SK-N-SH treated with all-trans-retinoic acid at 6 μM for 48 hours (cell line): ENCODE results near the gene SYTL2.
A peak's percentile ranks its signal among the peaks of the same experiment; 100 is the strongest.

Experiments used
- ATAC-seq: fragments of 200-7000 bp; cut with Tn5 transposase; 3 replicates; pipeline ENCODE4 v1.9.1; 2020; ENCODE audit warnings: mild to moderate bottlenecking, moderate library complexity
- ARNTL ChIP-seq: fragments of 450-650 bp; formaldehyde crosslinking; IDR thresholded peaks from 2 replicates; pipeline ENCODE4 v1.5.0; 2020; ENCODE audit warnings: low read depth, mild to moderate bottlenecking, moderate library complexity, borderline replicate concordance
- BACH2 ChIP-seq: fragments of 250-450 bp; sonication (Bioruptor Pico); IDR thresholded peaks from 2 replicates; pipeline ENCODE4 v1.9.0; 2021; ENCODE audit warnings: mild to moderate bottlenecking, borderline replicate concordance
- CSDC2 ChIP-seq: fragments of 250-450 bp; sonication (Bioruptor Pico); IDR thresholded peaks from 2 replicates; pipeline ENCODE4 v1.5.0; 2020; ENCODE audit warnings: mild to moderate bottlenecking, moderate library complexity
- CSRNP3 ChIP-seq: fragments of 250-450 bp; sonication (Bioruptor Pico); IDR thresholded peaks from 2 replicates; pipeline ENCODE4 v1.5.1; 2021; ENCODE audit warnings: mild to moderate bottlenecking, moderate library complexity
- ESRRG ChIP-seq: fragments of 250-450 bp; sonication (Bioruptor Pico); IDR thresholded peaks from 2 replicates; pipeline ENCODE4 v1.6.1; 2021; ENCODE audit warnings: mild to moderate bottlenecking
- GLIS3 ChIP-seq: fragments of 250-450 bp; sonication (Bioruptor Pico); IDR thresholded peaks from 2 replicates; pipeline ENCODE4 v1.5.0; 2020; ENCODE audit warnings: mild to moderate bottlenecking, moderate library complexity
- ISL1 ChIP-seq: fragments of 250-450 bp; sonication (Bioruptor Pico); IDR thresholded peaks from 2 replicates; pipeline ENCODE4 v2.1.2; 2022; ENCODE audit warnings: mild to moderate bottlenecking, moderate library complexity
- OSR1 ChIP-seq: fragments of 250-450 bp; sonication (Bioruptor Pico); IDR thresholded peaks from 2 replicates; pipeline ENCODE4 v1.8.0; 2022; ENCODE audit warnings: moderate library complexity, mild to moderate bottlenecking, inconsistent platforms
- POU6F1 ChIP-seq: fragments of 250-450 bp; sonication (Bioruptor Pico); IDR thresholded peaks from 2 replicates; pipeline ENCODE4 v1.8.0; 2021; ENCODE audit warnings: low read depth, mild to moderate bottlenecking, moderate library complexity, borderline replicate concordance
- PPARA ChIP-seq: fragments of 250-450 bp; sonication (Bioruptor Pico); IDR thresholded peaks from 2 replicates; pipeline ENCODE4 v1.5.0; 2020; ENCODE audit warnings: mild to moderate bottlenecking, borderline replicate concordance
- RARB ChIP-seq: fragments of 250-450 bp; sonication (Bioruptor Pico); IDR thresholded peaks from 2 replicates; pipeline ENCODE4 v1.8.0; 2021; ENCODE audit warnings: mild to moderate bottlenecking, moderate library complexity
- SNAI2 ChIP-seq: fragments of 250-450 bp; sonication (Bioruptor Pico); IDR thresholded peaks from 2 replicates; pipeline ENCODE4 v1.5.0; 2020; ENCODE audit warnings: mild to moderate bottlenecking, moderate library complexity
- TCF4 ChIP-seq: fragments of 250-450 bp; sonication (Bioruptor Pico); IDR thresholded peaks from 2 replicates; pipeline ENCODE4 v1.8.0; 2021; ENCODE audit warnings: mild to moderate bottlenecking, moderate library complexity, borderline replicate concordance
- TOX ChIP-seq: fragments of 250-450 bp; sonication (Bioruptor Pico); IDR thresholded peaks from 2 replicates; pipeline ENCODE4 v1.8.0; 2021; ENCODE audit warnings: mild to moderate bottlenecking, moderate library complexity, borderline replicate concordance
- TSHZ2 ChIP-seq: fragments of 250-450 bp; sonication (Bioruptor Pico); IDR thresholded peaks from 2 replicates; pipeline ENCODE4 v1.5.0; 2020; ENCODE audit warnings: mild to moderate bottlenecking, moderate library complexity
- ZC3H10 ChIP-seq: fragments of 250-450 bp; sonication (Bioruptor Pico); IDR thresholded peaks from 2 replicates; pipeline ENCODE4 v1.5.1; 2021; ENCODE audit warnings: mild to moderate bottlenecking, moderate library complexity
- ZFP3 ChIP-seq: fragments of 250-450 bp; sonication (Bioruptor Pico); IDR thresholded peaks from 2 replicates; pipeline ENCODE4 v1.5.0; 2020; ENCODE audit warnings: mild to moderate bottlenecking, moderate library complexity
- ZNF565 ChIP-seq: fragments of 450-650 bp; formaldehyde crosslinking; conservative IDR thresholded peaks from 2 replicates; pipeline ENCODE4 v1.5.0; 2020; ENCODE audit warnings: low read depth, mild to moderate bottlenecking, moderate library complexity
- ZNF70 ChIP-seq: fragments of 450-650 bp; formaldehyde crosslinking; IDR thresholded peaks from 2 replicates; pipeline ENCODE4 v1.5.0; 2020; ENCODE audit warnings: mild to moderate bottlenecking, moderate library complexity
- ZNF8 ChIP-seq: fragments of 450-650 bp; formaldehyde crosslinking; IDR thresholded peaks from 2 replicates; pipeline ENCODE4 v1.5.0; 2020; ENCODE audit warnings: mild to moderate bottlenecking, moderate library complexity
- TF ChIP-seq, protein P1 (sequence below): fragments of 250-450 bp; sonication (Bioruptor Pico); IDR thresholded peaks from 2 replicates; pipeline ENCODE4 v1.8.0; 2020; ENCODE audit warnings: mild to moderate bottlenecking, moderate library complexity, borderline replicate concordance
- TF ChIP-seq, protein P2 (sequence below): fragments of 250-450 bp; sonication (Bioruptor Pico); IDR thresholded peaks from 2 replicates; pipeline ENCODE4 v1.5.1; 2020; ENCODE audit warnings: low read depth, mild to moderate bottlenecking, moderate library complexity

SYTL2 gene

DNA sequence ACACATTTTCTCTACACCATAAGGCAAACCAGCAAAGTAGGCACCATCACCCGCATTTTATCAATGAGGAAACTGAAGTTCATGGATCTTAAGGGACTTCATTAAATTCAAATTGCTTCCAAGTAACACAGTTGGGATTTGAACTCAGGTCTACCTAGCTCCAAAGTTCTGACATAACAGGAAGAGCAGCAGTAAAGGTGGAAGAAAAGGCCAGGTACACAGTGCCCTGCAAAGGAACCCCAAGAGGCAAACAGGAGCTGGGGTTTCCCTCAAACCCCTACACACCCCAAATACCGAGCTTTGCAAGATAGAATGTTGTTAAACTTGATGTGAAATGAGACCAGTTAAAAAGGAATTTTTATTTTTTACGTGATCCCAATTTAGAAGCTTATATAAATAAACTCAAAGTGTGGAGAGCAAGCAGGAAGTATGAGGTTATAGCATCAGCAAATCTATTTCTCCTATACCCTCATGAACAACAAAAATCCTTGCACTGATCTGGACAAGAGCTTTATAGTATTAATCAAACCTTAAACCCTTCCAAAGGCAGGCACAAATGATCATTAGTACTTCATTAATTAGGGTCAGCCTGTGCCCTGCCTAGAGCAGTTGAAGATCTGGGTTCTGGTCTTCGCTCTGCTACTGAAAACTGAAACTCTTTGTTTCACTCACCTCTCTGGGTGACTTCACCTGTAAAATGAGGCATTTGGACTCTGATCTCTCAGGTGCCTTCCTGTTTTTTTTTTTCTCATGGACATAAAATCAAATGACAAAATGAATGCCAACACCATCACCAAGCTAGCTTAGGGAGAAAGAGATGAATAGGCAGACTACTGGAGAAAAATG lies 36.5 kb downstream of the SYTL2 start:
- ATAC-seq = no peak
- TF ChIP-seq BACH2 (CRISPR knock-in tag) = no peak
- TF ChIP-seq OSR1 (CRISPR knock-in tag) = no peak
- TF ChIP-seq, all 23 proteins: peak for 0

DNA sequence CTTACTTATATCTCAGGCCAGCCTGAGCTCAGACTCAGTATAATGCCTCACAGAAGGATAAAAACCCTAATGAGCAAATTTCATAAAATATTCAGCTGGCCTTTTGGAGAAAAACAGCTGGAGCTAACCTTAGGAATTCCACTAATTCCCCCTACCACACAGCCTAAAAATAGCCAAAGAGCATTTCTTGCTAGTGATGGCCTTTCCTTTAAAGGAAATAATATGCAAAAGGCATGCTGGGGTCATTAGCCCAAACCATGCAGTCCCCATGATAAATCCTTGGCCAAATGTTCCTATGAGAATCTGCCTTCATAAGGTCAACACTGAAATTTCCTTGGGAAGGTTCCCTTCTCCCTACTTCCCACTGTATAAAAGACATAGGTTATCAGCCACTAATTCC lies 38.2 kb downstream of the SYTL2 start:
- no peak for TF ChIP-seq CSRNP3
- no peak for TF ChIP-seq CSDC2 (CRISPR knock-in tag)
- TF ChIP-seq, protein P1, sequence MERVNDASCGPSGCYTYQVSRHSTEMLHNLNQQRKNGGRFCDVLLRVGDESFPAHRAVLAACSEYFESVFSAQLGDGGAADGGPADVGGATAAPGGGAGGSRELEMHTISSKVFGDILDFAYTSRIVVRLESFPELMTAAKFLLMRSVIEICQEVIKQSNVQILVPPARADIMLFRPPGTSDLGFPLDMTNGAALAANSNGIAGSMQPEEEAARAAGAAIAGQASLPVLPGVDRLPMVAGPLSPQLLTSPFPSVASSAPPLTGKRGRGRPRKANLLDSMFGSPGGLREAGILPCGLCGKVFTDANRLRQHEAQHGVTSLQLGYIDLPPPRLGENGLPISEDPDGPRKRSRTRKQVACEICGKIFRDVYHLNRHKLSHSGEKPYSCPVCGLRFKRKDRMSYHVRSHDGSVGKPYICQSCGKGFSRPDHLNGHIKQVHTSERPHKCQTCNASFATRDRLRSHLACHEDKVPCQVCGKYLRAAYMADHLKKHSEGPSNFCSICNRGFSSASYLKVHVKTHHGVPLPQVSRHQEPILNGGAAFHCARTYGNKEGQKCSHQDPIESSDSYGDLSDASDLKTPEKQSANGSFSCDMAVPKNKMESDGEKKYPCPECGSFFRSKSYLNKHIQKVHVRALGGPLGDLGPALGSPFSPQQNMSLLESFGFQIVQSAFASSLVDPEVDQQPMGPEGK (CRISPR knock-in tag) = no peak
- no peak for TF ChIP-seq TSHZ2 (CRISPR knock-in tag)
- TF ChIP-seq SNAI2 (CRISPR knock-in tag) = no peak
- no peak for TF ChIP-seq ESRRG (CRISPR knock-in tag)
- no peak for TF ChIP-seq PPARA
- TF ChIP-seq GLIS3 = no peak
- no peak for TF ChIP-seq ZNF565 (CRISPR knock-in tag)
- no peak for TF ChIP-seq TCF4 (CRISPR knock-in tag)
- no peak for TF ChIP-seq OSR1 (CRISPR knock-in tag)
- no peak for TF ChIP-seq ZNF70
- TF ChIP-seq BACH2 (CRISPR knock-in tag) = no peak
- no peak for TF ChIP-seq ARNTL
- TF ChIP-seq, protein P2, sequence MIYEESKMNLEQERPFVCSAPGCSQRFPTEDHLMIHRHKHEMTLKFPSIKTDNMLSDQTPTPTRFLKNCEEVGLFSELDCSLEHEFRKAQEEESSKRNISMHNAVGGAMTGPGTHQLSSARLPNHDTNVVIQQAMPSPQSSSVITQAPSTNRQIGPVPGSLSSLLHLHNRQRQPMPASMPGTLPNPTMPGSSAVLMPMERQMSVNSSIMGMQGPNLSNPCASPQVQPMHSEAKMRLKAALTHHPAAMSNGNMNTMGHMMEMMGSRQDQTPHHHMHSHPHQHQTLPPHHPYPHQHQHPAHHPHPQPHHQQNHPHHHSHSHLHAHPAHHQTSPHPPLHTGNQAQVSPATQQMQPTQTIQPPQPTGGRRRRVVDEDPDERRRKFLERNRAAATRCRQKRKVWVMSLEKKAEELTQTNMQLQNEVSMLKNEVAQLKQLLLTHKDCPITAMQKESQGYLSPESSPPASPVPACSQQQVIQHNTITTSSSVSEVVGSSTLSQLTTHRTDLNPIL (CRISPR knock-in tag) = no peak
- no peak for TF ChIP-seq ZC3H10 (CRISPR knock-in tag)
- no peak for TF ChIP-seq TOX (CRISPR knock-in tag)
- TF ChIP-seq RARB (CRISPR knock-in tag) = no peak
- ATAC-seq = 0 out of 3 replicates have a peak, but pooled peaks have one; percentile 27

DNA sequence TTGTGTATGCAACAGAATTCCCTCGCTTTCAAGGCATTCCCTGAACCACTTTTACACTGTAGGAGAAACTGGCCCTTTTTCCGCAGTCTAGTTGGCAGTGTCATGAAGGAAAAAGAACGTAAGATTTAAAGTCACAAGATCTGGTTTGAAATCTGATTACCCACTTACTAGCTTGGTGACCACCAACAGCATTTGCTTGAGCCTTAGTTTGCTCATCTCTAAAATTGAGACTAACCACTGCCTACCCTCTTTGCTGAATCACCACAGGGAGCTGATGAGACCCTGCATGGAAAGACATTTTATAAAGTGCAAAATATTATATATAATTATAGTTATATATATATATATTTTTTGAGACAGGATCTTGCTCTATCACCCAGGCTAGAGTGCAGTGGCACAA lies 39.4 kb downstream of the SYTL2 start:
- TF ChIP-seq ZNF8 (CRISPR knock-in tag) = no peak
- no peak for TF ChIP-seq PPARA
- TF ChIP-seq SNAI2 (CRISPR knock-in tag) = no peak
- no peak for TF ChIP-seq ESRRG (CRISPR knock-in tag)
- no peak for TF ChIP-seq RARB (CRISPR knock-in tag)
- TF ChIP-seq ZFP3 (CRISPR knock-in tag) = no peak
- TF ChIP-seq CSRNP3 = no peak
- no peak for TF ChIP-seq POU6F1 (CRISPR knock-in tag)
- TF ChIP-seq TCF4 (CRISPR knock-in tag) = no peak
- TF ChIP-seq CSDC2 (CRISPR knock-in tag) = no peak
- TF ChIP-seq TSHZ2 (CRISPR knock-in tag) = no peak
- TF ChIP-seq ZNF565 (CRISPR knock-in tag) = no peak
- TF ChIP-seq ZNF70 = no peak
- no peak for TF ChIP-seq ISL1 (CRISPR knock-in tag)
- no peak for ATAC-seq
